SK-N-SH (cell line): ENCODE results near the gene CMTM2.

Source experiments
- ELF1 ChIP-seq: IDR thresholded peaks from 2 replicates; pipeline ENCODE4 v1.4.0; 2012
- EP300 ChIP-seq, 2 experiments: IDR thresholded peaks; 2 replicates each; pipeline versions ENCODE4 v1.4.0 to v1.6.1; 2012; ENCODE audit warnings: borderline replicate concordance in 1 of 2, low read depth in 1 of 2, low read length in 1 of 2
- FOXJ3 ChIP-seq: sonication (generic); formaldehyde crosslinking; IDR thresholded peaks from 2 replicates; pipeline ENCODE4 v1.5.1; 2020; ENCODE audit warnings: mild to moderate bottlenecking, missing genetic modification reagents
- FOXM1 ChIP-seq: IDR thresholded peaks from 2 replicates; pipeline ENCODE4 v1.4.0; 2012; ENCODE audit warnings: low read depth, mild to moderate bottlenecking
- GABPA ChIP-seq: IDR thresholded peaks from 2 replicates; pipeline ENCODE4 v1.4.0; 2012; ENCODE audit warnings: low read depth, mild to moderate bottlenecking
- NRF1 ChIP-seq: IDR thresholded peaks from 2 replicates; pipeline ENCODE4 v1.6.1; 2012; ENCODE audit warnings: low read depth, mild to moderate bottlenecking, low read length
- POLR2AphosphoS5 ChIP-seq: IDR thresholded peaks from 2 replicates; pipeline ENCODE4 v1.6.1; 2012; ENCODE audit warnings: low read depth, low read length
- RAD21 ChIP-seq: IDR thresholded peaks from 2 replicates; pipeline ENCODE4 v1.6.1; 2012; ENCODE audit warnings: mild to moderate bottlenecking, low read length
- TCF12 ChIP-seq: IDR thresholded peaks from 2 replicates; pipeline ENCODE4 v1.4.0; 2012
- TF ChIP-seq, protein P1 (sequence below): fragments of 200-600 bp; sonication (generic); IDR thresholded peaks from 2 replicates; pipeline ENCODE4 v1.6.1; 2017; ENCODE audit warnings: antibody characterized with exemption, mild to moderate bottlenecking, moderate library complexity
- TF ChIP-seq, protein P2 (sequence below): fragments of 150-350 bp; IDR thresholded peaks from 2 replicates; pipeline ENCODE4 v1.6.1; 2017; ENCODE audit warnings: antibody characterized with exemption, low read length, low read depth, borderline replicate concordance
- TF ChIP-seq, protein P3 (sequence below): IDR thresholded peaks from 2 replicates; pipeline ENCODE4 v1.4.0; 2012; ENCODE audit warnings: low read depth

DNA sequence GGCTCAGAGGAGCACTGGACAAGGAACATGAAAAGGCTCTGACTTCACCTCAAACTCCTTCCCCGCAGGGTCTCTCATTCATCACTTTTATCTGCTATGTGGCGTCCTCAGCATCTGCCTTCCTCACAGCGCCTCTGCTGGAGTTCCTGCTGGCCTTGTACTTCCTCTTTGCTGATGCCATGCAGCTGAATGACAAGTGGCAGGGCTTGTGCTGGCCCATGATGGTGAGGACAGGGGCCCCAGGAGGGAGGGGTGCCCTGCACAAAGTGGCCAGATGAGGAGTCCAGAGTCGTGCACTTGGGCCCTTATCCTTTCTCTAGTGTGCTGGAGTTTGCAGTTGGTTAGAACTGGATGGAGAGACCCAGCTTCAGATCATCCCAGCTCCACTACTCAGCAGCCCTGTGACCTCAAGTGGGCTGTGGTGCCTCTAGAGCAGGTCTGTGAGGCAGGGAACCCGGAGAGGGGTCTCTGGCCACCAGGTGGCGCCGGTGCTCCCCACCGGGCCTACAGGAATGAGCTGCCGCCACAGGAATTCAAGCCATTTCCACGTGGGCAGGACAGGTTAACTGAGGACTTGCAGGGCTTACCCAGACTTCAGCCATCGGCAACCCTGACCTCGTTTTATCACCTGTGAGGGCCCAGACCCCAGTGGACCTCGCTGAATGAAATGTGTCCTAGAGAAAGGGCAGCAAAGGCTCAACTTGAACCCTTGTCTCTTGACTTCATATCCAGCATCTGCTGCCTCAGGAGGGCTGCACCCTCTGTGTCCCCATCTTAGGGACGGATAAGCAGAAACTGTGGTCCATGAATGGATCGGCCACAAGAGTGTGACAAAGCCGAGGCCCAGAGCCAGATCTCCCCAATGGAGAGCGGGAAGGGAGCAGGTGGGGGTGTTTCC, 29.2 kb downstream of the CMTM2 start:
- TF ChIP-seq, protein P1, sequence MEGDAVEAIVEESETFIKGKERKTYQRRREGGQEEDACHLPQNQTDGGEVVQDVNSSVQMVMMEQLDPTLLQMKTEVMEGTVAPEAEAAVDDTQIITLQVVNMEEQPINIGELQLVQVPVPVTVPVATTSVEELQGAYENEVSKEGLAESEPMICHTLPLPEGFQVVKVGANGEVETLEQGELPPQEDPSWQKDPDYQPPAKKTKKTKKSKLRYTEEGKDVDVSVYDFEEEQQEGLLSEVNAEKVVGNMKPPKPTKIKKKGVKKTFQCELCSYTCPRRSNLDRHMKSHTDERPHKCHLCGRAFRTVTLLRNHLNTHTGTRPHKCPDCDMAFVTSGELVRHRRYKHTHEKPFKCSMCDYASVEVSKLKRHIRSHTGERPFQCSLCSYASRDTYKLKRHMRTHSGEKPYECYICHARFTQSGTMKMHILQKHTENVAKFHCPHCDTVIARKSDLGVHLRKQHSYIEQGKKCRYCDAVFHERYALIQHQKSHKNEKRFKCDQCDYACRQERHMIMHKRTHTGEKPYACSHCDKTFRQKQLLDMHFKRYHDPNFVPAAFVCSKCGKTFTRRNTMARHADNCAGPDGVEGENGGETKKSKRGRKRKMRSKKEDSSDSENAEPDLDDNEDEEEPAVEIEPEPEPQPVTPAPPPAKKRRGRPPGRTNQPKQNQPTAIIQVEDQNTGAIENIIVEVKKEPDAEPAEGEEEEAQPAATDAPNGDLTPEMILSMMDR: peak; percentile 94
- TF ChIP-seq RAD21: peak; percentile 72
- no peak for TF ChIP-seq FOXM1
- no peak for TF ChIP-seq ELF1
- no peak for TF ChIP-seq NRF1
- TF ChIP-seq POLR2AphosphoS5: no peak
- TF ChIP-seq EP300 (IDR thresholded peaks at IDR 0.05; ENCODE audit: borderline replicate concordance in 1 of 2, low read depth in 1 of 2, low read length in 1 of 2): no peak
- no peak for TF ChIP-seq FOXJ3
- peak; percentile 51; the same call in 1 of the 2 replicates for TF ChIP-seq TCF12
- TF ChIP-seq, protein P2, sequence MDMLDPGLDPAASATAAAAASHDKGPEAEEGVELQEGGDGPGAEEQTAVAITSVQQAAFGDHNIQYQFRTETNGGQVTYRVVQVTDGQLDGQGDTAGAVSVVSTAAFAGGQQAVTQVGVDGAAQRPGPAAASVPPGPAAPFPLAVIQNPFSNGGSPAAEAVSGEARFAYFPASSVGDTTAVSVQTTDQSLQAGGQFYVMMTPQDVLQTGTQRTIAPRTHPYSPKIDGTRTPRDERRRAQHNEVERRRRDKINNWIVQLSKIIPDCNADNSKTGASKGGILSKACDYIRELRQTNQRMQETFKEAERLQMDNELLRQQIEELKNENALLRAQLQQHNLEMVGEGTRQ: no peak
- TF ChIP-seq, protein P3, sequence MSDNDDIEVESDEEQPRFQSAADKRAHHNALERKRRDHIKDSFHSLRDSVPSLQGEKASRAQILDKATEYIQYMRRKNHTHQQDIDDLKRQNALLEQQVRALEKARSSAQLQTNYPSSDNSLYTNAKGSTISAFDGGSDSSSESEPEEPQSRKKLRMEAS: peak; percentile 94
- TF ChIP-seq GABPA: no peak
